Medulla oblongata (tissue), 1 donor: ENCODE data around the gene LAMA2.

Source experiments
- DNase-seq: peaks from one replicate; pipeline ENCODE4 v3.0.0-alpha.2; 2015; ENCODE audit errors: extremely low spot score

LAMA2 gene

DNA sequence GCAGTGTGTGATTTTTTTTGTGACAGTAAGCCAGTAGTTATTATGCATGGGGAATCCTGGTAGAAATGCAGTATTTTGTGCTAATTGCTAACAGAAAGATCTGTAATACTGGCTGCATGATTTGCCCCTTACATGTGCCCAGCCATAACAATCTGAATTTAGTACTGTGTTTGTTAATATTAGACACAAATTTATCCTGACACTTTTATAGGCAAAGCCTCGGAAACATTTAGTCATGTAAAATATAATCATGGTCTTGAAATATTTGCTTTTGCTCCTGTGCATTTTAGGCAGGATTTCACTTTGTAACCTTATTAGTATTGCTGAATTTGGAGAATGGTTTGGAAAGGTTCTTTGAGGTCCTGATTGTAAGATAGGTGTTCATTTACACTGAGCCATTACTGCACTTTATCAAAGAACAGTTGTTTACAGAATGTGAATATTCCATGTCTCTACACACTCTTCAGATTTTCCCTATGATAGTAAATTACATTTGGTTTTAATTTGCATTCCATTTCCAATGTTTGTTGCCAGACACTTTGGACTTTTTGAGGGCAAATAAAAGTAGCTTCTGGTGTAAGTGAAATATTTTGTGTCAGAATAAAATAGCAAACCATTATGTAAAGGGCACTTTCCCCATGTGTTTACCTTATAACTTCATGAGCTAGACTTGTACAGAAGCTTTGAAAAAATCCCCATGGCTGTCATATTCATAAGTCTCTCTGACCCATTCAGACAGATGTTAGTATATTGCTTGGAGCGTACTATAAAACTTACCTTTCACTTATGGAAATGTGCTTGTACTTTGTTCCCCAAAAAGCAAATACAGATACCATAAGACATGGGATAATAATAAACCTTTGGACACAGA is 477.1 kb downstream of the LAMA2 start:
- no peak for DNase-seq

DNA sequence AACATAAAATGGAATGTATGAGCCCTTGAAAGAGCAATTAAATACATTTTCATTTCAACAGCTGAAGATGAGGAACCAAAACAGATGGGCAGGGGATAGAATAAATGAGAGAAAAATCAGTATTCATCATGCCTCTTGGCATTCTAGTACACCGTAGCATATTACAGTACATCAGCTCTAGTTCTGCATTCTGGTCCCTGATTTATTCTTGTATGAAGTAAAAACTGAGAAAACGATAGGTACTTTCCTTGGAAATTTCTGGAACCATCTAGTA is 477.7 kb downstream of the LAMA2 start:
- no peak for DNase-seq

DNA sequence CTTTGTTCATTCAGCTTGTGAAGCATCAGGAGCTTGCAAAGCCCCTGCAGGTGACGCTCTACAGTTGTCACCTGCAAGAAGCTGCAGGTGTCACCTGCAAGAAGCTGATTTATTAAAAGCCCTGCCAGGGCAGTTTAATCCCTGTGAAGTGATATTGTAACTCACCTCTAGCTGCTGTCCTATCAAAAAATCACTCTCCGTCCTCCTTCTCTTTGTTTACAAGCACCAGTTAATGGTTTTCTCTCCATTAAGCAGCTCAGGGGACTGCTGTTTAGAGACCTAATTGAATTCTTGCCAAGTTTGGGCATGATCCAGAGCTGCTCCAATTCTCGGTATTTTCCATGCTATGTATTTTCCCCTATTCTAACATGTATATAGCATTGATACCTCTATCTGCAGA is 481.1 kb downstream of the LAMA2 start:
- DNase-seq = no peak

DNA sequence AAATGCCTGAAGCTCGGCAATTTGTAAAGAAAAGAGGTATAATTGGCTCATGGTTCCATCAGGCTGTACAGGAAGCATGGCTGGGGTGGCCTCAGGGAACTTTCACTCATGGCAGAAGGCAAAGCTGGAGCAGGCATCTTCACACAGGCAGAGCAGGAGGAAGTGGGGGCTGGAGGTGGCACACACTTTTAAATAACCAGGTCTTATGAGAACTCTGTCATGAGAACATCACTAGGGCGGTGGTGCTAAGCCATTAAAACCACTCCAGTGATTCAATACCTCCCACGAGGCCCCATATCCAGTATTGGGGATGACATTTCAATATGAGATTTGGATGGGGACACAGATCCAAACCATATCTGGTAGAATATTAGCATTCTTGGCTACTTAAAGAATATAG is 481.8 kb downstream of the LAMA2 start:
- no peak for DNase-seq

DNA sequence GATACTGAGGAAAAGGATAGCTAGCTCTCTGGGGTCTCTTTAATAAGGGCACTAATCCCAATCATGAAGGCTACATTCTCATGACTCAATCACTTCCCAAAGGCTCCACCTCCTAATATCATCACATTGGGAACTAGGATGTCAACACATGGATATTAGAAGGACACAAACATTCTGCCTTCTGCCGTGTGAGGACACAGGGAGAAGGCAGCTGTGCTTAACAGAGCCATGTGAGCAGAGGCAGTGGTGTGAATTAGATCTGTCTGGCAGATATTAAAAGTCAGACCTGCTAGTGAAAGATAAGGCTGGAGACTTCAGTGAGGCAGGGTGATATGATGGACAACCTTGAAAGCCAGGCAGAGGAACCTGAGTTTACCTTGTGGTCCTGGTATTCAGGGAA is 485.1 kb downstream of the LAMA2 start:
- DNase-seq = no peak

DNA sequence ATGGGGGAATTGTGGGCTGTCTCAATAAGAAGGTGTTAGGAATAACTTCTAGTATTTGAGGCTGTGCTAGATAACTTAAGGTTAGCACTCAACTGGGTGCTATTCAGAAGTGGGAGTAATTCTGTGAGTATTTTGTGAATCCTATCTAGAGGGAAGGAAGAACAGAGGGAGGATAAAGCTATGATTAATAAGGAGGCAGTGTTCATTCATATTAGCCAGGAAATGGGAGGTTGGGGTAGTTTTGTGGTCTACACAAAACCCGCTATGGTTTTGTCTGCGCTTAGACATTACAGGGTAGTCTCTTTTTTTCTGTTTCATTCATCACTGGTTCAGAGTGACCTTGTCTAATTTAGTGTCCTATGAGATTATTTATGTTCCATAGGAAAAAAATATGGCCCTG is 486.0 kb downstream of the LAMA2 start:
- DNase-seq = no peak

DNA sequence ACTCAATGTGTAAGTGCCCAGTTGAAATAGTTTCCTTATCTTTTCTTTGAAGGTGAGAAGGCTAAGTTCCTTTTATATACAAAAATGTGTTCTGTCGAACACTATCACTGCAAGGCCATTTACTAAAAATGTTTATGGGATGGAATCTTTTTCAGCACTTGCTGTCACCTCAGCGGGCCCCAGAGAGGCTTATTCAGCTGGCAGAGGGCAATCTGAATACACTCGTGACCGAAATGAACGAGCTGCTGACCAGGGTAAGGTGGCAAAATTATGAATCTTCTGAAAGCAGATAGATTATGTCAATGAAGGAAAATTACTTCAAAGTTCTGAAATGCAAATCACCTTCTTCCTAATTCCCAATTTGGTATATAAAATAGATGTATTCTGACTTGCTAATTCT is 486.8 kb downstream of the LAMA2 start:
- DNase-seq = no peak

DNA sequence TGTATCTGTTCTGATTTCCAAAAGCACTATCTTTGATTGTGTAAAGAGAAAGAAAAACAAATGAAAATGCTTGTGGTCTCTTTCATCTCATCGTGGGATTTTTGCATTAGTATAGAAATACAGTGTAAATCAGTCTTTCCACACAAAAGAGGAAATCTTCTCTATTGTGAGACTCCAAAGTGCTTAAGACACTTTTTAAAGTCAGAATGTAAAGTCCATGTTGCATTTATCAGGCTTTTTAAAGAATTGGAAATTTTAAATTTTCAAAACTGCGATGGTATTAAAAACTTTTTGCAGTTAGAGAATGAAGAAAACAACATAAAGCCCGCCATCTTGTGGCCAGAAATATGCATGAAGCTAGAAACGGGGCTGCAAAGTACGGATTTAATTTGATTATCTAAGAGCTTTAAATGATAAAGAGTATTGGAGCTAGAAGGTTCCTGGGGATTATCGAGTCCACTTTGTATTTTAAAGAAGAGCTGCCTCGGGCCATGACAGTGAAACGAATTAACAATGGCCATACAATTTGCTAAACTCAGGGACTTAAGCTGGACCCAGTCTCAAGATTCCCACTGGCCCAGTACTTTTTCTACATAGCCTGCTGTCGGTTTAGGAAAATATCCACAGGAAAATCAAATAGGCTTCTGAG is 487.5 kb downstream of the LAMA2 start:
- DNase-seq = peak; percentile 74

DNA sequence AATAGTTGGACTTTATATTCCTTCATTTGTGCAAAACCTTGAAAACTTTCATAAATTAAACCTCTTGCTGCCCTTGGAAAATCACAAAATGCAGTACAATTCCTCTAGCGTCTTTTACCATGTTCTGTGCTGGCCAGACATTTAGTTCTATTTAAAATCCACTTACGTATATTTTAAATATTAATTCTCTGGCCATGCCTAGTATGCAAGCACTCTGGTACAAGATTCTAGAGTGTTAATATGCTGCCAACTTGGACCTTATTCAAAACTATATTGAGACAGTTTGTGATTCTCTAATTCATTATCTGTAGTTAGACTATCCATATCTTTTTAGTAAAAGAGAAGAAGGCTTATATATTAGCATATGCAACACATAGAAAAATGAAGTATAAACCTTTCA is 498.9 kb downstream of the LAMA2 start:
- no peak for DNase-seq

DNA sequence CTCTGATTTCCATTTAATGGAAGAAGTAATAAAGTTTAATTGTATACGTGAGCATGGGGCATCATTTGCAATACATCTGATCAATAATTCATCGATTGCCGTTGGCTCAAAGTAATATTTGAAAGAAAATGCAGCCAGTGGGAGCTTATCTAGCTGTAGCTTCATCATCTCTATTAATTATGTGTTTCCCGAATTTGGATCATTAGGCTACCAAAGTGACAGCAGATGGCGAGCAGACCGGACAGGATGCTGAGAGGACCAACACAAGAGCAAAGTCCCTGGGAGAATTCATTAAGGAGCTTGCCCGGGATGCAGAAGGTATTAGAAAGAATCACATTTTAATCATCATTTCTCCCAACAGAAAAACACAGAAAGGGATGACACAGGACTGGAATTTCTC is 500.0 kb downstream of the LAMA2 start:
- DNase-seq = no peak

DNA sequence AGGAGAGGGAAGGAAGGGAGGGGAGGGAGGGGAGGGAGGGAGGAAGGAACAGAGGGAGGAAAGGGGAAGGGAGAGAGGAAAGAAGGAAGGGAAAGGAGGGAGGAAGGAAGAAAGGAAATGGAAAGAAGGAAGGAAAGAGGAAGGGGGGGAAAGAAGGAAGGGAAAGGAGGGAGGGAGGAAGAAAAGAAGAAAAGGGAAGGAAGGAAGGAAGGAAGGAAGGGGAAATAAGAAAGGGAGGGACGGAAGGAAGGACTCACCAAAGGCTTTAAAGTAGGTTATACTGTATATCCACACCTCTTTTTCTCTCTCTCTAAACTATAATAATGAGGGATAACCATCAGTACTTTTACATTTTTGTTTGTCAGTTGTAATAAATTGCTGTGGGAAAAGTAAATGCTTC is 502.2 kb downstream of the LAMA2 start:
- no peak for DNase-seq

DNA sequence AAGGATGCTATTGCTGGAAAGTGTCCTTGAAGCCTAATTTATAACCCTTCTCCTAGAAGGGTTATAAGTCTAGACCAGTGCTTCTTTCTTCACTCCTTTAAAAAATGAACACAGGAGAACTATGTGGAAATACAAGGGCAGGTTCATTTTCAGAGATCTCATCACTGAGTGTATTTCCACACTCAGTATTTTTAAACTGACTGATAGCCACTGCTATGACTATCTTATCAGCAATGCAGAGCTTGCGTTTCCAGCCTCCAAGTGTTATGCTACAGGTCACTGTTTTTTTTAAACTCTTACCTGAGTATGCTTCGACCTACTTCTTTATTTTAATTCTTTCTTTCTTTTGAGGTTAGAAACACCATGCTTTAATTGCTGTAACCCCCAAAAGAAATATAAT is 508.0 kb downstream of the LAMA2 start:
- DNase-seq = no peak

DNA sequence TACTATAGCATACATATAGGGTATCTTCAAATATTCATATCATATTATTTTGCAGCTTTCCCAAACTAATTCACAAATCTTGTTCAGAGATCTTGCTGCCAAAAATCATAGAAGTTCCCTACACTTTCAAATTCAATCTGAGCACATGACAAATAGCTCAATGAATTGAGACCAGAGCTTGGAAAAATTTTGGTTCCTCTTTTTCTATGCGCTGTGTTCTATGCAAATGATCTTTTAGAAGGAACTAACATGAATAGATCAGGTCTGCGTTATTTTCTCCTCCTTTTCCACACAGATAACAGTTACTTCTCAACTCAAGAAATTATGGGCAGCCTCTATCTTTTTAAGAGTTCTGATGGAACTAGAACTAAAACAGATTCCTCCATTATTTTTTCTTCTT is 510.7 kb downstream of the LAMA2 start:
- DNase-seq = peak; percentile 45

DNA sequence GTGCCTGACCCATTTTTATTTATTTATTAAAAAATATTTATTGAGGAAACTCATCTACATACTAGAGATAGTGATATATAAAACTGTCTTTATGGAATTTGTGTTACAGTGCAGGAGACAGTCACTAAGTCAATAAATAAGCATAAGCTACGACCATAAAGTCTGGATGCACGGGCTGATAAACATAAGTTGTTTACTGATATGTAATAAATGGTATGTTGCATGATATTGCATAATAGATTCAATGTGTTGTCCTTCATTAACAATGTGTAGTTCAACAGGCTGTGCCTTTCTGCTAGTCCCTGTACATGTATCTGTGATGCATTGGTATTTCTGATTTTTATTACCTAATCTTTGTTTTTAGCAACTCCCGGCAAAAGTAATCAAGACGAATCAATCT is 515.8 kb downstream of the LAMA2 start:
- no peak for DNase-seq

DNA sequence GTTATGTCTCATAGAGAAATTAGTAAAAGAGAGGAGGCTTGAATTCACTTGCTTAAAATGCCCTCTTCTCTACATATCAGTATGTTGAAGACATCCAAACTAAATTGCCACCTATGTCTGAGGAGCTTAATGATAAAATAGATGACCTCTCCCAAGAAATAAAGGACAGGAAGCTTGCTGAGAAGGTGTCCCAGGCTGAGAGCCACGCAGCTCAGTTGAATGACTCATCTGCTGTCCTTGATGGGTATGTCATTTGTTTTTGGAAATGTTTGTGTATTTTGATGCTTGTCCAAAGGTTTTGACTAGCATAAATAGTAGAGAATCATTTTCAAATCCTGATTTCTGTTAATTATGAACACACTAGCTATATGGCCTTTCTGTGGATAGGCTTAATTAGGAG is 519.3 kb downstream of the LAMA2 start:
- DNase-seq = no peak

DNA sequence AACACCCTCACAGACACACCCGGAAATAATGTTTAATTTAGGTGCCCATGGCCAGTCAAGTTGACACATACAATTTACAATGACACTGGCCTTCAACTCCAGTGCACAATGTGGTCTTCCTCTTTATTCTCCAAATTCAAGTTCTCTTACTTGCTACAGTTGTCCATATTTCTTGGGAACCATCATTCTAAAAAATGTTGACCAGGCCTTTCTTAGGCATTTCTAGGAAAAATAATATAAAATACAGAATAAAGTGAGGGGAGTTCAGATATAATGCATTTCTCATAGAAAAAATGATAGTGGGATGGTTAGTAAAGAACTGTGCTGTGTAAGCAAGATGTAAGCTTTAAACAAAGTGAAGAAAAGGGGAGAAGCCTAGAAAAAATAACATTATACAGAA is 528.2 kb downstream of the LAMA2 start:
- no peak for DNase-seq

DNA sequence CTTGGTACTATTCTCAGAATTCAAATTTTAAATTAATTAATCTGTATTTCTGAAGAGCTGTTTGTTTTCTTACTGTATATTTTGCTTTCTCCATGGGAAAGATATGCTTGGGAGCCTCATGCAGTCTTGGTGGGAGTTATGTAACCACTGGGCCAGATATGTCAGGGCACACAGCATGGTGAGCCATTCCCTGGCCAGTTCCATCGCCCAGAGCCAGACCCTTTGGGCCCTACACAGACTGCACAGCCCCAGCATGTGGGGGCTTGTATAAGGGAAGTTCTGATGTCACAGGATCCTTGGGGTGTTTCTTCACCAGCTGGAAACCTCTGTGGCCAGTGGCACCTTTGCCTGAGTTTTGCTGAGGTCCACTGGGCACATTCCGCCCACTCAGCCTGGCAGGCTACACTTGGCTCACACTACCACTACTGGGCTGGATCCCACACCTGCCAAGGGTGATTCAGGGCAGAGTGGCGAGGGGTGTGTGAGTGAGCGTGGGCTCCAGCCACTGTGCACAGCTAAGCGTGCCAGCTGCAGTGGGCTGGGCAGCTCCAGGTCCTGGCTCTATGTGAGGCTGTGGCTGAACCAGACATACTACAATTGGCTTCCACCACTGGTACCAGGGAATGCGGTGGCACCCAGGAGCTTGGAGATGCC is 533.5 kb downstream of the LAMA2 start:
- DNase-seq = no peak

DNA sequence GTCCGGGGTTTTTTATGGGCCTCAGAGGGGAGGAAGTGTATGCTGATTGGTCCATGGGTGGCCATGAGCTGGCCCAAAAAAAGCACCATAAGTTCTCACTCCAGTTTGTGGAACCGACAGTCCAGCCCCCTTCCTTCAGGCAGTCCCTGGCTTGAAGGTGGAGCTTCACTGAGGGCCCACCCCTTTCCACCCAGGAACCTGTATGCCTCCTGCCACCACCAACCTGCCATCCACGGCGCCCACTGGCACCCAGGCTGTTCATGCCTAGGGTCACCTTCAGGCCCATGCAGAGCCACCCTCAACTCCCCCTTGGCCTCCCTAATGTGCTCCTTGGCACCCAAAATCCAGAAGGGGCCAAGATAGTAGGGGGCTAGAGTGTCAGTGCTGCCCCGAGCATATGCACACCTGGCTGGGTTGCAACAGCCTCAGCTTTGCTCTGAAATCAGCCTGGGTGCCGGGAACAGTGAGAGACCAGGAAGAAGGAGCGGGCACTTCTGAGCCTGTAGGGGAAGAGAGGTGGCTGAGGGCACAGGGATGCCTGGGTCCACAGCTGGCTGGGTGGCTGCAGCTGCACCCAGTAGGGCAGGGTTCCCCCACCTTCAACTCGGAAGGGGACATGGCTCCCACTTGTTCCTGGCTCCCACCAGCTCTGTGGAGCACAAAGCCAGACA is 534.6 kb downstream of the LAMA2 start:
- DNase-seq = no peak

DNA sequence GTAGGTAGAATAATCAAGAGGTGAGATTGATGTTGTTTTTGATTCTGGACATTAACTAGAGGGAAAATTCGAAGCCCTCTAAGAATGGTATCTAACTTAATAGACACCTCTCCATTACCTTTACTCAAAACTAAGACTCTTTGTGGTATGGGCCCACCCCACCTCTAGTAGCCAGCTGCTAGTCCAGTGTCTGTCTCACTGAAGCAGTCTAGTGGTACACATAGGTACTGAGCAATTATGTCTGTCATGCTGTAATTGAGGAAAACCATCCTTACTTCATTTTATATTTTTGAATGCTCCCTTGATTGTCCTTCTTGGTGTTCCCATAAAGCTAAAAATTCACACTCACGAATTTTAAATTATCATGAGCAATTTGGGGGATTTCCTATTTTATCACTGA is 536.4 kb downstream of the LAMA2 start:
- no peak for DNase-seq

DNA sequence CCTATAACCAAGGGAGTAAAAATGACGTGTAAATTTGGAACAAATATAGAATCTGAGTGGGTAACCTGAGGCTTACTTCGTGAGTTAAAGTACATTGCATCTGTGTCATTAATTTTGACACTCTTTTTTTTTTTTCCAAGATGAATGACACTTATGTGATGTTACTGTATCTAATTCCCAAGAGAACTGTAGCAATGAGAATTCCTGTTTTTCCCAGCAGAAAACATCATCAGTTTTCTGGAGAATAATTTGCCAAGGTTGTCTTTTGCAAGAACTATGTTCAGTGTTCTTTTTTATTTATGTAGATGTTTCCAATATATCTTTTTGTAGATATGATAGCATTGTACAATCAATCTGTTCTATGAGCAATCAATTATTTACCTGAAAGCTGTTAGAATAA is 543.4 kb downstream of the LAMA2 start:
- no peak for DNase-seq

DNA sequence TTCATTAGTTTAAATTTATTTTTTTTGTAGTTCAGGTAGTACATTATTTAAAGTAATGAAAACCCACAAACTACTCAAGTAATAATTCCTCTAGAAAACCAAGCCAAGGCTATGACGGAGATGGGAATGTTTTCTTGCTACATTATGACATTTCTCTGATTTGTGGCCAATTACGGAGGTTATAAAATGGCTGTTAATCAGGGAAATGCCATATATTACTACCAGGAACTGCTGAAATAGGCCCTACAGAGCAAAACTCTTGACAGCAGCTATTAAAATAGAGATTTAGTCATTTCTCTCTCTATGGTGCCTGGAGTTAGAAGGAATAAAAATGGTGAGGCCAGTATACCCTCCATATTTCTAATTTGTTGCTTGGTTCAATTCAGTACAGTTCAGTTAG is 547.0 kb downstream of the LAMA2 start:
- DNase-seq = no peak

DNA sequence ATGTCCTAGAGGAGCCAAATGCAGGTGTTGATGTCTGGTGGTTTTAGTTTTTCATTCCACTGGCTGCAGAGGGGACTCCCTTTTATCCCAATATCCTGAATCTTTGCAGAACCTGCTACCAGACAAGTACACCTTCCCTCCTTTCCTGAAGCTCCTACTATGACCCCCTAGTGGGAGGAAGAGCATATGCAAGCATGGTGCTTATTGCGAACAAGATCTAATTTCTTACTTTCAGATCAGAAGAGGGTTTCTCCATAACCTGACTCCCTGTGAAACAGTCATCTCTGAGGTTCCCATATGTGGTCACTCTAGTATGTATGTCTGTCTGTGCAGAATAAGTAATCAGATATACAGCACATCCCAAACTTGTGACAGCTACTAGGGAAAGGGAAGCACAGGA is 549.8 kb downstream of the LAMA2 start:
- no peak for DNase-seq

DNA sequence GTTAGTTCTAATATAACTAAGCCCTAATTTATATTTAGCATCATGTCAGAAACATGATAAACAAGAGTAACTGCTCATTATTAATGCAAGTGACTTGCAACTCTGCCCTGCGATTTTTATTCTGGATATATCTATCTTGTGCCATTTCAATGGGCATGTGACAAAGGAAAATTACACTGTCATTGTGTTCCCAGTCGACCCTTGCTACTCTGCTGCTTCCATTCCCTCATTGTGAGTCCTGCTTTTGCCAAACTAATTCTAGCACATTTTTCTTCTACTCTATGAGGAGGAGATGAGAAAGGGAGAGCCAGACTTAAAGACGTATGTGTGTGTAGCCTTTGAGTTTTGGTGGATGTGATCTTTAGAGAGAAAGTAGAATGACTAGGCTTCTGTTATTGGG is 551.2 kb downstream of the LAMA2 start:
- DNase-seq = no peak
